Measurements from ENCODE around the gene BIRC6.

DNA sequence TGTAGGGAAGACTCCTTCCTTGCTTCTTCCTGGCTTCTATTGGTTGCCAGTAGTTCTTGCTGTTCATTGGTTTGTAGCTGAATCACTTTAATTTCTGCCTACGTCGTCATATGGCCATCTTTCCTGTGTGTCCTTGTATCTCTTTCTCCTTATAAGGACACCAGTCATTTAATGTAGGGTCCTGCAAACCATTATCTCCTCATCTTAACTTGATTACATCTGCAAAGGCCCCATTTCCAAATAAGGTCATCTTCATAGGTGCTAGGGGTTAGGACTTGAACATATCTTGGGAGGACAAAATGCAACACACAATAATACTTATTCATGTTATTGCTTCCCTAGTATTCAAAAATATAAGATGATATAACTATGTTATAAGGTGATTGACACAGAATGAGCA is 175.5 kb downstream of the BIRC6 start:
- TF ChIP-seq POLR2AphosphoS5 (IDR thresholded peaks at IDR 0.05; ENCODE audit: low read depth, low read length) = no peak
- TF ChIP-seq TAF1 (IDR thresholded peaks at IDR 0.05; ENCODE audit: borderline replicate concordance, low read depth, low read length) = no peak
- TF ChIP-seq POLR2A (IDR thresholded peaks at IDR 0.05; ENCODE audit: low read depth, low read length) = no peak
